ENCODE data around the gene SLC6A3.

SLC6A3 gene

DNA sequence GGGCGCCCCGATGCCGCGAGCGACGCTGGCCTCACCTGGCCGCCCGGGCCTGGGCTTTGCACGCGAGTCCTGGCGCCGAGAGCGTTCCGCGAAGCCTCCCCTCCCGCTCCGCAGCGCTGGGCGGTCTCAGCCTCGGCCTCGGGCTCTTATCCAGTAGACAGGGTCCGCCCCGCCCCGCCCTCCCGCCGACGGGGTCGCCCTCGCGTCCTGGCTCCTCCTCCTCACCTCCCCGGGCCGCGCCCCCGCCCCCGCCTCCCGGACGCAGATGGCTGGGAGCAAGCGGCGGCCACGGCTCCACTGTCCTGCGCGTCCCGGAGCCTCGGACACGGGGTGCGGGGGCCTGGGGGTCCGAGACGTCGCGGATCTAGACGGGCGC, at the start of gene SLC6A3:
SLC6A3 (minus strand) TSS at position 128 of the 376 bp plus-strand sequence. CDS start 2,243 bp downstream, outside the sequence.
- no peak for DNase-seq

DNA sequence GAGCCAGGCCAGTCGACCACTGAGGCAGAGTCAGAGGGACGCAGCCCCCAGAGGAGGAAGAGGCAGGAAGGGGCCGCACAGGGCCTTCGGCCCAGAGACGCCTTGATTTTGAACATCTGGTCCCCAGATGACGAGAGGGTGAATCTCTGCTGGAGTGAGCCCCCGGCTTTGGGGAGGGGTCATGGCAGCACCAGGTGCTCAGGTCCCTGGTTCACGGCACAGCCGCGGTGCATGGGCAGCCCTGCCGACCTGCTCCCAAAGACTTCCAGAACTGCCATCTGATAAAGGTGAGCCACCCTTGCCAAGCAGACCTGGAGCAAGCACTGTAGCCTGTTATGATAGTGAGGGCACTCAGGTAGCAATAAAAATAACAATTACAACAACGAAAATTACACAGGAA, 48.7 kb upstream of the SLC6A3 start:
- DNase-seq, result no peak

DNA sequence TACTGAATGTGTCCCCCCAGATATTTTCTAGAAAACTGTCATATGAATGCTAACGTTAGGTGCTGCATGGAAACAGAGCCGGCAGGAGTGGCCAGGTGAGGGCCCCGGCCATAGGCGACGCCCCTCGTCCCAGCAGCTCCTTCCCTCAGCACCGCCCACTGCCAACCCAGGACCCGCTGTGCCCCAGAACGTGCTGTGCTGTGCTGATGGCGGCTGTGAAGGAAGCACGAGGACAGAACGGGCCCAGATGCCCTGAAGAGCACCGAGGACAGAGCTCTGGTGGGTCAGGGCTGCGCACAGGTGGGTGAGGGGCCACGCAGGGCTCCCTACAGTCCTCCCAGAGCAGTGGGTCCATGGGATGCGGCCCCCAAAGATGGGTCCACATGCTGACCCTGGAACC, 48.2 kb upstream of the SLC6A3 start:
- no peak for DNase-seq

DNA sequence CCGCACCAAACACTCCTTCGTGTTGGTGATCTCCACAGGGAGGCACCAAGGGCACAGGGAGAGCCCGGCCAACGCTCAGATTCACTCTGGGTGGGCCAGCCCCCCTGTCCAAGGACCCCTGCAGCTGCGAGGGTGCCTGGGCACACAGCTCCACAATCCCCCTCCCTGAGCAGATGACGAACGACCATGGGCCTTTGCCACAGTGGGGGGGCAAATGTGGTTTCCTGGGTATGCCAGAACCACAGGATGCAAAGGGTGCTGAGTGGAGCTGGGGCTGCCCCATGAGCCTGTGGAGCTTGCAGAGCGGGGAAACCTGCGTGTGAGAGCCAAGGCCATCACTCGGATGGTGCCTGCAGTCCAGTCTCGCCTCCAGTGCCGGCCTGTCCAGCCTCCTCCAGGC, 47.5 kb upstream of the SLC6A3 start:
- DNase-seq, result no peak

DNA sequence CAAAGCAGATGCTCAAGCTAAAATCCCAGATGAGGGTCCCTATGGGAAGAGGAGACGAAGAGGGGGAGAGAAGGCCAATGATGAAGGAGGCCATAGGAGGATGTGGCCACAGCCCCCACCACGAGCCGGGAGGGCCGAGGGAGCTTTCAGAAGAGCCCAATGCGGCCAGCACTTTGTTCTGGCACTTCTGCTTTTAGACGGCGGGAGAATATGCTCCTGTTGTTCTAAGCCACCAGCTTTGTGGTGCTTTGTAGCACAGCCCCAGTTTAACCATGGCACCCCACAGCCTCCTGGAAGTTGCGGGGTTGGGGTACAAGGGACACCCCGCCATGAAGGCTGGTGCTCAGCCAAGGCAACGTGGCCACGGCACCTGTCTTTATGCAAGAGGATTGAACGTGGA, 45.1 kb upstream of the SLC6A3 start:
- DNase-seq, result no peak

- no peak for DNase-seq
Measured at GRCh38 chr5:1489754-1490153, 44.5 kb upstream of the SLC6A3 start.

GRCh38 chr5:1488882-1489680, 43.8 kb upstream of the SLC6A3 start:
- no peak for DNase-seq

- no peak for DNase-seq
Measured at GRCh38 chr5:1487079-1487764, 42.0 kb upstream of the SLC6A3 start.

GRCh38 chr5:1486271-1486670, 41.0 kb upstream of the SLC6A3 start:
- DNase-seq, result no peak

DNA sequence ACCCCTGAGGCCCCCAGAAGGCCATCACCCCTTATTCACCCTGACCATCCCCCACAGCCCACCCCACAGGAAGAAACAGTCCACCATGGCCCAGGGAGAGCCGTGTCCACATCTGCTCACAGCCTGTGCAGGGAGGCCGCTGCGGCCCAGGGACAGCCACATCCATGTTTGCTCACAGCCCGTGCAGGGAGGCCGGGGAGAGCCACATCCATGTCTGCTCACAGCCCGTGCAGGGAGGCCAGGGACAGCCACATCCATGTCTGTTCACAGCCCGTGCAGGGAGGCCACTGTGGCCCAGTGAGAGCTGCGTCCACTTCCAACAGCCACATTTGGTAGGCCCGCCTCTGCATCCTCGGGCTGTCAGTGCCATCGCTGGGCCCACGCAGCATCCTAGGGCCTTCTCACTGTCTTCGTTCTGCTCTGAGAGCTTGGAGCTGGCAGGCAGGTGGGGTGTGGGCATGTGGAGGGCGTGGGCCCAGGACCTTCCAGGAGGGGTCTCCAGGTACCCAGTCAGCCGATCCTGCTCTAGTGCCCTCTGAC, 40.4 kb upstream of the SLC6A3 start:
- no peak for DNase-seq

- no peak for DNase-seq
Measured at GRCh38 chr5:1484730-1485578, 39.7 kb upstream of the SLC6A3 start.

- DNase-seq, result no peak
Measured at GRCh38 chr5:1483856-1484729, 38.9 kb upstream of the SLC6A3 start.

DNA sequence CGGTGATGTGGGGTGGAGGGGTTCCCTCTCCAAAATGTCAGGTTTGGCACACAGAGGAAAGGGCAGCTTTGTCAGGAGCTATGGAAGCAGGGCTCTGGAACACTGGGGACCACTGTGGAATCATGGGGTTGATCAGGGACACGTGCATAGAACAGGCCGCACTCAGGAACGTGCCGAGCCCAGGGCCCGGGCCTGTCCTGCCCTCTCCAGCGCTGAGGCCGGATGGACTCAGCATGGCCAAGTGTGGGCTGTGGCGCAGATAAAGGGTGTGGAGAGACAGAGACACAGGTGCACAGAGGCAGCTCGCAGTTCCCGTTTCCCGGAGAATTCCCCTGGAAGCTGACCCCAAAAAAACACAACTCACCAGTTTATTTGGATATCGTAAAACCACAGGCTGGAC, 37.8 kb upstream of the SLC6A3 start:
- no peak for DNase-seq

- no peak for DNase-seq
Measured at GRCh38 chr5:1481959-1482331, 36.7 kb upstream of the SLC6A3 start.

DNA sequence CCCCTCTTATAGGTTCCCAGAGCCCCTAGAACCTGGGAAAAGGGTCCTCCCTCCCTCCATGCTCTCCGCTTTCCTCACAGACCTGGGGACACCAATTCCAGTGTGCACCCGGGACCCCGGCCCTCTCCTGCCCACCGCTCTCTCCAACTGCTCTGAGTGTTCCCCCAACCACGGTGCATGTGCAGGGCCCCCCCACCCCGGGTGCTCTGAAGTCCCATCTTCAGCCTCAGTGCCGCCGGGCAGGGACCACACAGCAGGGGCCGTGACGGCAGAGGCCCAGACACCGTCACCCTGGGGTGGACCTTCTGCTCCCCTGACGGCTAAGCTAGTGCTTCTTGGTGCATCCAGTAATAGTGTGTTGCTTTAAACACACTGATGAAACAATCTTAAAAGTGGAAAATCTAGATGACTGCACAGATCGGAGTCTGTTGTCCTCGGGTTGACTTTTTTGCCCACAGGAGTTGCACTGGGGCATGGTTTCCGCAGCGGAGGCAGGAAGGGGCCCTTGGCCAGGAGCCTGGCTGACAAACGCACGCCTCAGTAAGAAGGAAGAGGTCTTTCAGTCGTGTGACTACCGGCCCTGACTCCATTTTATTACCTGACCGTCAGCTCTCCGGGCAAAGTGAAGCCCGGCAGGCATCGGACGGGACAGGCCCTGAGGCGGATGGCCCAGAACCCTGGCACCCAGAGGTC, 36.2 kb upstream of the SLC6A3 start:
- DNase-seq, result no peak

DNA sequence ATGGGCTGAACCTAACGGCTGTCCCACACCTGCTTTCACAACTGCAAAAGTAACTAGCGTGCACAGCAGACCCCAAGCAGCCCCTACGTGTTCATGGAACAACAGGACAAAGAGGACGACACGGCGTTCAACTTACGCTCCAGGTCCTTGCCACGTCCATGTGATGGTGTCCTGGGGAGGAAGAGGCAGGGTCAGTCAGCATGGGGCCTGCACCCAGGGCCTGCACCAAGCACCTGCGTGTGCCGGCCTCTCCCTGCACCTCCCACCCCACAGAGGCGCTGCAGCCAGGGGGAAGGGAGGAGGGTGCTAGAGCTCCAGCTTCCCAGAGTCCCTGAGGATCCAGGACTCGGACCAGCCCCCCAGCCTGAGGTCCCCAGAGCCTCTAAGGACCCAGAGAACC, 35.6 kb upstream of the SLC6A3 start:
- DNase-seq, result no peak

- DNase-seq, result no peak
Measured at GRCh38 chr5:1480217-1480616, 35.0 kb upstream of the SLC6A3 start.

GRCh38 chr5:1479581-1480188, 34.4 kb upstream of the SLC6A3 start:
- no peak for DNase-seq

DNA sequence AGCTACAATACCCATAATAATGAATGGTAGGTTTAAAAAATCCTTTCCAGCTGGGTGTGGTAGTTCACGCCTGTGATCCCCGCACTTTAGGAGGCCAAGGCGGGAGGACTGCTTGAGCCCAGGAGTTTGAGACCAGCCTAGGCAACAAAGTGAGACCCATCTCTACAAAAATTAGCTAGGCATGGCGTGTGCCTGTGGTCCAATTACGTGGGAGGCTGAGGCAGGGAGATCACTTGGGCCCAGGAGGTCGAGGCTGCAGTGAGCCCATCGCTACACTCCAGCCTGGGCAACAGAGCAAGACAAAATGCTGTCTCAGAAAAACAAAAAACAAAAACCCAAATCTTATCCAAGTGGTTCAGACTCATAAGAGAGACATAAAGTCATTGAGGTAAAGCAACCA, 33.8 kb upstream of the SLC6A3 start:
- DNase-seq, result no peak

- DNase-seq, result no peak
Measured at GRCh38 chr5:1478271-1479035, 33.2 kb upstream of the SLC6A3 start.

- DNase-seq, result no peak
Measured at GRCh38 chr5:1477341-1477740, 32.1 kb upstream of the SLC6A3 start.
